Endothelial cell of umbilical vein (primary cell): ENCODE data around the gene ARFGAP3. TPM values are rescaled to one million over a fixed set of nuclear protein-coding genes. Genes with fewer than 3 reads are reported as not detected.
"Not testable (repeated sequence)": the region's sequence is repeated elsewhere in the genome, so short reads cannot be mapped to it uniquely, and the experiment has no call there.

Experiments
- BruUV-seq: library from RNA; stranded (reverse); fragments of 400-500 nt; replicated peaks from 2 replicates; lab custom pipeline; 2021; lab: Mats Ljungman, UMichigan
- CTCF ChIA-PET: fragments of 300-600, 350-600 bp; sonication (Branson Sonifier 250); formaldehyde crosslinking; loops from one replicate; lab custom pipeline; 2021; ENCODE audit warnings: antibody characterized with exemption, inconsistent platforms; lab: Charles Lee
- POLR2A ChIA-PET: fragments of 300-600, 350-600 bp; sonication (Branson Sonifier 250); formaldehyde crosslinking; loops from one replicate; lab custom pipeline; 2021; ENCODE audit warnings: antibody characterized with exemption, inconsistent platforms; lab: Charles Lee
- DNase-seq: peaks from one replicate; pipeline ENCODE4 v3.0.0-alpha.2; 2011; ENCODE audit warnings: low read depth, low spot score
- FAIRE-seq: peaks from 2 replicates; lab custom pipeline; 2011; peaks lifted over from hg19 to GRCh38; lab: Jason Lieb, UNC
- H2AFZ ChIP-seq: 2 replicates; pipeline ENCODE4 v1.6.0; 2012; ENCODE audit warnings: low read depth, low read length, control low read depth, inconsistent platforms
- H3K27ac ChIP-seq: 2 replicates; pipeline ENCODE4 v1.5.1; 2011; ENCODE audit warnings: low read depth, mild to moderate bottlenecking, control low read depth, low read length, moderate library complexity; ENCODE audit not compliant: insufficient read depth
- H3K27me3 ChIP-seq, 2 experiments: 2 replicates each; pipeline versions ENCODE4 v1.6.0 to v1.6.1; 2011; ENCODE audit warnings: low read length in 2 of 2, mixed read lengths in 1 of 2; ENCODE audit not compliant: control insufficient read depth in 2 of 2, insufficient read depth in 2 of 2
- H3K36me3 ChIP-seq, 2 experiments: 2 replicates in 1 of 2; 3 replicates in 1 of 2; pipeline ENCODE4 v1.5.1; 2011; ENCODE audit warnings: low read length in 2 of 2, mild to moderate bottlenecking in 1 of 2, moderate library complexity in 1 of 2; ENCODE audit not compliant: control insufficient read depth in 2 of 2, insufficient read depth in 2 of 2; ENCODE audit errors: extremely low read depth in 1 of 2
- H3K4me1 ChIP-seq: 3 replicates; pipeline ENCODE4 v1.5.1; 2011; ENCODE audit warnings: mild to moderate bottlenecking, low read length; ENCODE audit not compliant: control insufficient read depth, insufficient read depth; ENCODE audit errors: extremely low read depth
- H3K4me2 ChIP-seq: 2 replicates; pipeline ENCODE4 v1.6.1; 2011; ENCODE audit warnings: low read length, control low read depth, mixed read lengths; ENCODE audit not compliant: insufficient read depth
- H3K4me3 ChIP-seq, 3 experiments: fragments of 200-600 bp in 1 of 3; sonication (generic), shearing (Covaris generic) in 1 of 3; replicated peaks in 1 of 3; 2 replicates each; pipeline ENCODE4 v1.5.1; 2011 to 2016; ENCODE audit warnings: control low read depth in 3 of 3, low read length in 3 of 3, mild to moderate bottlenecking in 2 of 3, inconsistent platforms in 1 of 3, low read depth in 1 of 3, moderate library complexity in 1 of 3; ENCODE audit not compliant: insufficient read depth in 1 of 3
- H3K79me2 ChIP-seq: 2 replicates; pipeline ENCODE4 v1.6.0; 2012; ENCODE audit warnings: low read length, inconsistent platforms; ENCODE audit not compliant: control insufficient read depth, insufficient read depth
- H3K9ac ChIP-seq: replicated peaks from 2 replicates; pipeline ENCODE3; 2011; ENCODE audit warnings: low read length, control low read depth; ENCODE audit not compliant: insufficient read depth; ENCODE audit errors: extremely low read depth
- H3K9me1 ChIP-seq: replicated peaks from 3 replicates; pipeline ENCODE4 v1.6.0; 2011; ENCODE audit warnings: mild to moderate bottlenecking, low read length; ENCODE audit not compliant: control insufficient read depth, insufficient read depth; ENCODE audit errors: extremely low read depth
- H3K9me3 ChIP-seq: replicated peaks from 2 replicates; pipeline ENCODE4 v1.5.1; 2012; ENCODE audit warnings: low read length, inconsistent platforms; ENCODE audit not compliant: control insufficient read depth, insufficient read depth
- H4K20me1 ChIP-seq: replicated peaks from 2 replicates; pipeline ENCODE3; 2011; ENCODE audit warnings: mild to moderate bottlenecking, low read length; ENCODE audit not compliant: control insufficient read depth, insufficient read depth; ENCODE audit errors: extremely low read depth
- FOS ChIP-seq: IDR thresholded peaks from 2 replicates; pipeline ENCODE4 v1.6.1; 2011; ENCODE audit warnings: mild to moderate bottlenecking, low read length, moderate library complexity, borderline replicate concordance; ENCODE audit not compliant: insufficient read depth
- JUN ChIP-seq: IDR thresholded peaks from 2 replicates; pipeline ENCODE4 v1.6.1; 2011; ENCODE audit warnings: borderline replicate concordance, low read depth; ENCODE audit not compliant: insufficient read length, insufficient read depth
- dilution Hi-C: fragments of 300-500 bp; cut with MboI; formaldehyde crosslinking; loops from one replicate; pipeline ENCODE4 v1.15.0; 2019; ENCODE audit warnings: low sequenced_read_pairs; ENCODE audit not compliant: extremely low pct_ligation_motif_present
- intact Hi-C: fragments of 100-400 bp; cut with micrococcal nuclease; formaldehyde crosslinking; loops from one replicate; pipeline ENCODE4 v1.10.0; 2022
- polyA plus RNA-seq, 4 experiments: library from polyadenylated mRNA; depleted of rRNA in 3 of 4; stranded (reverse) in 3 of 4; unstranded in 1 of 4; fragments of >200 nt; gene quantifications; 2 replicates each; pipeline versions ENCODE4 v1.2.1 to v1.2.3, GENCODE V29; 2011 to 2012; ENCODE audit warnings: missing spikeins in 1 of 4
- total RNA-seq: library from RNA; stranded (reverse); gene quantifications from 2 replicates; pipeline ENCODE4 v1.2.3, GENCODE V29; 2021

ARFGAP3 gene
- total and polyA plus RNA-seq, 2 donors (not counting 3 experiments of a cell fraction or from before 2014, with no cell fraction given), result 29.1 to 33.4 TPM

DNA sequence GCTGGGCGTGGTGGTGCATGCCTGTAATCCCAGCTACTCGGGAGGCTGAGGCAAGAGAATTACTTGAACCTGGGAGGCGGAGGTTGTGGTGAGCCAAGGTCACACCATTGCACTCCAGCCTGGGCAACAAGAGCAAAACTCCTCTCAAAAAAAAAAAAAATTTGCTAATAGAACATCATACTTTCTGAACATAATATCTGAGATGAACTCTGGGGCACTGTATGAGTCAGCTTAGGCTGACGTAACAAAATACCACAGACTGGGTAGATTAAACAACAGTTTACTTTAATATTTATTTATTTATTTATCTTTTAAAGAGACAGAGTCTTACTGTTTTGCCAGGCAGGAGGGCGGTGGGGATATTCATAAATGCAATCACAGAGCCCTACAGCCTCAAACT is 101.5 kb downstream of the ARFGAP3 start:
- CTCF ChIA-PET, result interaction anchor here (1.1 to 2.2 kb wide), 3 partner anchors 14 to 92 kb away, joined by 3 to 7 read pairs (median 3); no protein-coding TSS in a partner anchor
- H3K4me3 ChIP-seq, H4K20me1 ChIP-seq, H3K36me3 ChIP-seq, BruUV-seq, H3K9me3 ChIP-seq, H3K4me2 ChIP-seq, H3K9ac ChIP-seq, dilution Hi-C loops, H3K27me3 ChIP-seq, H3K9me1 ChIP-seq, H3K27ac ChIP-seq, H3K4me1 ChIP-seq, POLR2A ChIA-PET, H3K79me2 ChIP-seq: not testable (repeated sequence)
- peak overlapping the region; percentile 30 for H2AFZ ChIP-seq
- FAIRE-seq, result peak; percentile 50
- DNase-seq, result peak; percentile 64
- intact Hi-C loops, result loop anchor here (1.0 kb wide), 1 partner anchor 27 kb away; no protein-coding TSS in a partner anchor
- TF ChIP-seq FOS, result peak; percentile 40
- peak; percentile 47 for TF ChIP-seq JUN

DNA sequence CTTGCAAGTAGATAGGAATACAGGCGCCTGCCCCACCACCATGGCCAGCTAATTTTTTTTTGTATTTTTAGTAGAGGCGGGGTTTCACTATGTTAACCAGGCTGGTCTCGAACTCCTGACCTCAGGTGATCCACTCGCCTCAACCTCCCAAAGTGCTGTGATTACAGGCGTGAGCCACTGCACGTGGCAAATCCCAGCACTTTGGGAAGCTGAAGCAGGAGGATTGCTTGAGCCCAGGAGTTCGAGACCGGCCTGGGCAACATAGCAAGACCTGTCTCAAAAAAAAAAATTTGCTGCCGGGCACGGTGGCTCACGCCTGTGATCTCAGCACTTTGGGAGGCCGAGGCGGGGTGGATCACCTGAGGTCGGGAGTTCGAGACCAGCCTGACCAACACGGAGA is 102.0 kb downstream of the ARFGAP3 start:
- not testable (repeated sequence) for H3K27ac ChIP-seq

More for the DNA sequence above, 102.0 kb downstream of the ARFGAP3 start:
- H3K9ac ChIP-seq, H3K36me3 ChIP-seq, DNase-seq, H3K4me2 ChIP-seq, H3K9me1 ChIP-seq, H3K79me2 ChIP-seq, dilution Hi-C loops, BruUV-seq, H3K27me3 ChIP-seq, H3K9me3 ChIP-seq, FAIRE-seq, H4K20me1 ChIP-seq, POLR2A ChIA-PET, H3K4me3 ChIP-seq, H3K4me1 ChIP-seq, H2AFZ ChIP-seq: not testable (repeated sequence)
- intact Hi-C loops, result loop anchor here (1.0 kb wide), 1 partner anchor 27 kb away; no protein-coding TSS in a partner anchor
- CTCF ChIA-PET, result interaction anchor here (1.1 to 2.2 kb wide), 3 partner anchors 15 to 92 kb away, joined by 3 to 7 read pairs (median 3); no protein-coding TSS in a partner anchor
